GM18861 (cell line): ENCODE results near the gene EPHB1.

Experiments
- ATAC-seq: cut with Tn5 transposase; IDR thresholded peaks from one replicate; pipeline ENCODE4 v1.9.1; 2021; ENCODE audit not compliant: unreplicated experiment

Gene EPHB1

GRCh38 chr3:134807189-134807588, 12.1 kb downstream of the EPHB1 start:
- no peak for ATAC-seq

DNA sequence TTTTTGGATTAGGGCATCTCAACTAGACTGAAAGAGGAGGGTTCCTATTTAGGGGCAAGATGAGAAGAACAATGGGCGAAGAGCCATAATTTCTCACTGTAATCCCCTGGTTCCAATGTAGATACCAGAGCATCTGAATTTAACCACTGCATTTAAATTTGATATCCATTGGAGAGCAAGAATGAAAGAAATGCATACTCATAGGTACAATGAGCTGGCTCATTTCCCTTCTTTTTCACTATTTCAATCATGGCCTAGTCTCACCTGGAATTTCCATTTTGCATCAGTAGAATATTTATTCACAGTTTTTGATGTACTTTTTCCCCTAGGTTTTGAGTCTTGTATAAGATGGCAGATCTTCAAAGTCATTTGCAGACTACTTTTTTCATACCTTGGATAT, 13.8 kb downstream of the EPHB1 start:
- ATAC-seq, result no peak

- no peak for ATAC-seq
These were observed 14.5 kb downstream of the EPHB1 start for GRCh38 chr3:134809427-134810051.

DNA sequence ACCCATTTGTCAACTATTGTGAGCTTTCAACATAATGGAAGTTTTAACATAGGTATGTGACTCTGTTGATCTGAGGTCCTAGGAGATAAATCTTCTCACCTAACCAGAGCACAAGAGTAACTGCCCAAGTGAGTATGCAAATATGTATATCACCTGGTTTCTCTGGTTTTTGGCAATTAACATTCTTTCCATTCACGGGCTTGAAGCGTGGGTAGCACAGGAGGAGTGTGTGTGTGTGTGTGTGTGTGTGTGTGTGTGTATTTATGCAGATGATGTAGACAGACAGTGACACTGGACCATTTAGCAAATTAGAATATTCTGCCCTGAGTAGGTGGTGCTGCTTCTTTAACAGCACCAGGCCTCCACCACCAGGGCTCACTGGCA, 15.0 kb downstream of the EPHB1 start:
- no peak for ATAC-seq

GRCh38 chr3:134810850-134811249, 15.8 kb downstream of the EPHB1 start:
- ATAC-seq, result no peak

DNA sequence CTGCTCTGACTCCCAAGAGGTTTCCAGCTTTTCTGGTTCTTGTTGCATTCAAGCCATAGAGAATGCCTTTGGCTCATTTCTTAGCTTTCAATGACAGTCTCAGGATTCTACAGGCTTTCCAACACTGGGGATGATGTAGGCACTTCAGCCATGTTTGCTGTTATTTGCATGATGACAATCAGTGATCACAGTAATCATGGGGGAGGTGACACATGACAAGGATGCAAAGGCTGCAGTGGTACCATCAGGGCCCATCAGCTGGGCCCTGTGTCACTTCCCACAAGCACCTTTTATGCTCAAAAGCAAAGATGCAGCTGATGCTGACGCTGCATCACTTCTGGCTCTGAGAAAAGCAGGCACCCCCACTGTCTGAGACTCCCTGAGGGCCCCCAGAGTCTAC, 18.6 kb downstream of the EPHB1 start:
- no peak for ATAC-seq

DNA sequence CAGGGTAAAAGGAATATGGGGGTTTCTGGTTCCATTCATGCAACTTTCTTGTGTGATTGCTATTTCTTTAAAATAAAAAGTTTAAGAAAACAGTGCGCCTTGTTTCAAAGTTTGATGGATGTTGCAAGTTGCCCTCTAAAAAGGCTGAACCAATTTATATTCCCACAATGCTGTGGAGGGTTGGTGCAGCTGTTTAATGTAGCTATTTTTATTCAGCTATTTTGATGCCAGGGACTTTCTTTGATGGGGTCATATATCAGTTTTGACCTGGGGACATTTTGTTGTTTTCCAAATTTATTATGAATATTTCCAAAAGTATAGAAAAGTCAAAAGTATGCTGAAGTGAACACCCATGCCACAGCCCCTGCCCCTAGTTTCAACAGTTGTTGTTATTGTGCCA, 20.5 kb downstream of the EPHB1 start:
- ATAC-seq, result no peak

DNA sequence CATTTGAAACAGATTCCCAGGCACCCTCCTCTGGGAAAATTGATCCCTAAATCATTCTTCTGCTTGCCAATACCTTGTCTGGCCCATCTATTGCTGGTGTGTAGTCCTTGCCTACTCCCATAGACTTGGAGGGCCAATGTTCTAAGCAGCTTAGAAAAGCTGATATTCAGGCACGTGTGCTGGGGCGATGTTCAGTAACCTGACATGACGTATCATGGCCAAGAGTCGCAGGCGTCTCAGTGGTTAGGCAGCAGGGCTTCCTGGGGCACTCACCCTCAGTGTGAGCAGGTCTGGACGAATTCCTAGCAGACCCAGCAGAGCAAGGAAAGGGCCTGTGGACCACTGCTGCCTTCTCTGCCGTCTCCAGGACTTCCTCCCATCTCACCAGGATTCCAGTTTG, 21.6 kb downstream of the EPHB1 start:
- no peak for ATAC-seq

DNA sequence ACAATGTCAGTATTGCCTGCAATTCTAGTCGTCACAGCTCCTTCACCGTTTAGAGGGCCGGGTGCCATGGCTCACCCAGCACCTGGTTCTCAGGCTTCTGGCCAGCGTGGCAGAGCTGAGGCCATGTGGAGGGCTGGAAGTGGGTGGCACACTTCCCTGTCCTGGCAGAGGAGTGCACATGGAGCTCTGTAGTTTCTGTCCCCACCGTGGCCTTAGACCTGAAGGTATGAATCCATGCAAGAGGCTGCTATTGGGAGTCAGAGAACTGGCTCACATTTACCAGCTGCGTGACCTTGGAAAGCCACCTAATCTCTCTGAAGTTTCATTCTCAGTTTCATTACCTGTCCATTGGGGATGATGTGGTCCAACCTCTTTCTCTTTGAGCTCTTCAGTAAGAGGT, 22.2 kb downstream of the EPHB1 start:
- peak; percentile 59 for ATAC-seq

DNA sequence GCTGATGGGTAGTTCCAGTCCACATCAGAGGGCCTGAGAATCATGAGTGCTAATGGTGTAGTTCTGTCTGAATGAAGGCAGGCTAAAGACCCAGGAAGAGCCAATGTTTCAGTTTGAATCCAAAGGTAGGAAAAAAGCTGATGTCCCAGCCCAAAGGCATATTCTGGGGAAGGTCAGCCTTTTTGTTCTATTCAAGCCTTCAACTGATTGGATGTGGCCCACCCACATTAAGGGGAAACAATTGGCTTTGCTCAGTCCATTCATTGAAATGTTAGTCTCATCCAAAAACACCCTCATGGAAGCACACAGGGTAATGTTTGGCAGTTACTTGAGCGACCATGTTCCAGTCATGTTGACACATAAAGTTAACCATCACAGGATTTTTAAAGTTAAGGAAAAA, 25.9 kb downstream of the EPHB1 start:
- ATAC-seq, result no peak

DNA sequence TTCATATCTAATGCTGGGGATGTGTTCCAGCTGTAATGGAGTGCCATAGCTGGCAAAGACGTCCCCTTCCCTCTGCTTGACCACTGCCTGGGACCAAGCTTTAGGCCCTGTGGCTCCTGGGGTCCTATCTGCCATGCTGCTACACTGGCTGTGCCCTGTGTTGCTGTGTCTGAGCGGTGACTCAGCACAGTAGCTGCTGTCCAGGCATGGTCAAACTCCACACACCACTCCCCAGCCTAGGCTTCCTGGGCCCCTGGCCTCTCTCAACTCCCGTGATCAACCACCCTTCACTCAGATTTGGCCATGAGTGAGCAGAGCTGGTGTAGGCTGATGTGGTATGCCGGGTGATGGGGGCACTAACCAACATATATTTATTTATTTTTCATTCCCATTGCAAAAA, 27.0 kb downstream of the EPHB1 start:
- no peak for ATAC-seq

DNA sequence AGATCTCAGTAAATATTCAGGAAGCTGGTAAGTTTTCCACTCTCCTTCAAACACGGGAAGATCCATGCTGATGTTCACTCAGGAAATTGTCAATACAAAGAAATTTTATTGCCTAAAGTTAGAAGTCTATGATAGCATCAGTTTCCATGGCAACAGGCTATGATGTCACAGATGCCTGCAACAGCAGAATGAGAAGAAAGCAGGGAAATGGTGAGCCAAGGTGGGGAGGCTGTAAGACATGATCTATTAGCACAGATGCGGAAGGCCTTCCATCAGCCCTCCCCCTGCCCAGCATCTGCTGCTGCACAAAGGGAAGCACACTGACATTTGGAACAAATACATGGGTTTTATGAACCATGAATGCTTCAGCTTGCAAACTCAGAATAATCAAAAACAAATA, 28.6 kb downstream of the EPHB1 start:
- ATAC-seq, result no peak

GRCh38 chr3:134824791-134825190, 29.7 kb downstream of the EPHB1 start:
- ATAC-seq, result no peak

DNA sequence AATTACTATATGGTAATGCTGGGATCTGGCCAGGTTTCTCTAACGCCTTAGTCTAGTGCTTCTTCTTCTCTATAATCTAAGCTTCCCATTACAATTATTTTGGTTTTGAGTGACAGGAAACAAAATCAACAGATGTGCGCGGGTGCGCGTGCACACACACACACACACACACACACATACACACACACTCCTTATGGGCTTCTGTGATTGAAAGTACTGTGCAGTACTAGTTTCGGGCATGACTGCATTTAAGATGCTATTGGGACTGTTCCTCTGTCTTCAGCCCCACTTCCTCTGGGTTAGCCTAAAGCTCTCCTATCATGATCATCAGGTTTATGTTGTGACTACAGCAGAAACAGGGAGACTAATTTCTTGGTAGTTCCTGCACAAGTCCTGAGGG, 32.2 kb downstream of the EPHB1 start:
- no peak for ATAC-seq

DNA sequence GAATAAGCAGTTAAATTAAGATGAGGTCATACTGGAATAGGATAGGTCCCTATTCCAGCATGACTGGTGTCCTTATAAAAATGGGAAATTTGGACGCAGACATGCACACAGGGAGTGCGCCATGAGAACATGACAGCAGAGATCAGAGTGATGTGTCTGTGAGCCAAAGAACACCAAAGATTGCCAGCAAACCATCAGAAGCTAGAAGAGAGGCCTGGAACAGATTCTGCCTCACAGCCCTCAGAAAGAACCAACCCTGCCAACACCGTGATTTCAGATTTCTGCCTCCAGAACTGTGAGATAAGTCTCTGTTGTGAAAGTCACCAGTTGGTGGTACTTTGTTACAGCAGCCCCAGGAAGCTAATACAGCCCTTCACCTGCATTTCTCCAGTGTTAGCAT, 34.7 kb downstream of the EPHB1 start:
- ATAC-seq, result no peak

- no peak for ATAC-seq
These were observed 37.5 kb downstream of the EPHB1 start for GRCh38 chr3:134832585-134832984.

GRCh38 chr3:134833453-134834163, 38.5 kb downstream of the EPHB1 start:
- ATAC-seq, result no peak

DNA sequence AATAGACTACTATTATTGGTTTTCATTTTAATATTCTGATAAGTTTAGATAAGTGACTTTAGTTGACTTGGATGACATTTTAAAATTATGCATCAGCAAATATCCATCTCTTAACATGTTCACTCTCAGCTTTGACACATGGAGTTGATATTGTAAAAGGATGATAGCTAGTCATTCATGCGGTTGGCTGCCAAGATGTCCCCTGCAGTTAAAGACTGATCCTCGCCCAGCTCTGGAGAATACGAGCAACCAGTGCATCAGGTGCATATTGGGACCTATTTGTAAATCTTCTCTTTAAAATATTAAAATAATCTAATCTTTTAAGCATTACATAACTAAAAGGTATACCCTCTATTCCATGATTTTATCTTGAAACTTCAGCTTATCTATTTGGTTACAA, 41.9 kb downstream of the EPHB1 start:
- ATAC-seq, result no peak

DNA sequence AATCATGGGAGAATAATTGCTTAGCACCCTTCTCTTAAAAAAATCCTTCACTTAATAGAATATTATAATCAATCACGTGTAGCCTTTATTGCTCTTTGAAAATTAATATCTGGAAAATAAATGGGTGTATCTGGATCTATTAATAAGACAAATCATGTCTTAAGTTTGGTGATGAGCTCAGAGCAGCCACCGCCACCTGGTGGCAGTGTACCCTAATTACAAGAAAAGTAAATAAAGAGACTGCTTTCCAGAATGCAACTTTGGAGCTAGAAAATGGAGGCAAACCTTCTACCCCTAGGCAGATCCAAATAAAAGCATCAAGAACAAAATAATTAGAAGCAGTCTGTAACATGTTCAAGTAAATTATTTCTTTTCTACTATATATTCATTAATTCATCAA, 43.5 kb downstream of the EPHB1 start:
- ATAC-seq, result no peak

- ATAC-seq, result no peak
These were observed 44.4 kb downstream of the EPHB1 start for GRCh38 chr3:134839422-134839821.

DNA sequence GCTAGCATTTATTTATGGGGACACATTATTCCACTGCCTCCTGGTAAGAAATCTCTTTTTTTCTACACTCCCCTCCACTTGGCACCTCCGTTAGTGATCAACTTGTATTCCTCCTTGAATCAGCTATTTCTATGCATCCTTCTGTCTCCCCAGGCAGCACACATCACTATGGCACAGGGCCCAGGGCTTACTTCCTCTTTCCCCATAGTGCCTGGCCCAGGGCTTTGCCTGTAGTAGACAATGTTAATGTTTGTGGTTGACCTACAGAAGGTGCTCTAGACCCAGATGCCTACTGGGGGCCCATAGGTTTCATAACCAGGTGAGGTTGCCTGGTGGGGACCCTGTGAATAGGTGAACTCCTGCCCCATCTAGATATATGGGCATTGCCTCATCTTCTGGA, 44.9 kb downstream of the EPHB1 start:
- ATAC-seq, result peak; percentile 62

DNA sequence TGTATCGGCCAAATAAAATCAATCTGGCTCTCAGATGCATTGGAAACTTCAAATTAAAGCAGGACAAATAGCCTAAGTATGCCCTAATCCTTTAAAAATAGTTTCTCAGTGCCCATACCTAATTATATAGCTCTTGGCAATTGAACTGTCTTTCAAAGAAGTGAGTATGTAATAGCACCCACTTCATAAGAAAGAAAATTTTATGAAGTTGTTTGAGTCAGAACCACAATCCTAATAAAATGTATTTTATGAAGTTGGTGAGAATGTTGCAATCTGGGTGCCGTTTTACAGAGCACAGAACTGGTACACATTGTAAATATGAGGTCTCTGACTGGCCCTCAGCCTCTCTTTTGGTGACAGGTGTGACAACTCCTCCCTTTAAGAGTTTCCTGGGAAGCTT, 45.4 kb downstream of the EPHB1 start:
- ATAC-seq, result no peak

GRCh38 chr3:134846084-134846483, 51.0 kb downstream of the EPHB1 start:
- no peak for ATAC-seq
